HepG2 (cell line): ENCODE measurements around the gene SFXN1. TPM values are rescaled to one million over a fixed set of nuclear protein-coding genes. Genes with fewer than 3 reads are reported as not detected.
A peak's percentile ranks its signal among the peaks of the same experiment; 100 is the strongest.

Source experiments
- DBP ChIP-seq: sonication (generic); formaldehyde crosslinking; IDR thresholded peaks from 2 replicates; pipeline ENCODE4 v1.4.0; 2020; ENCODE audit warnings: missing genetic modification reagents; ENCODE audit errors: not compliant biosample characterization
- DNMT1 ChIP-seq: sonication (generic); formaldehyde crosslinking; IDR thresholded peaks from 2 replicates; pipeline ENCODE4 v1.5.1; 2020; ENCODE audit warnings: mild to moderate bottlenecking, missing genetic modification reagents
- EHMT2 ChIP-seq: fragments of 200-600 bp; sonication (generic); IDR thresholded peaks from 2 replicates; pipeline ENCODE4 v1.7.0; 2017; ENCODE audit warnings: antibody characterized with exemption, low read depth, low read length, borderline replicate concordance
- GATA4 ChIP-seq: sonication (generic); IDR thresholded peaks from 2 replicates; pipeline ENCODE4 v1.6.1; 2016; ENCODE audit warnings: antibody characterized with exemption, low read depth, borderline replicate concordance
- KAT2B ChIP-seq: fragments of 150-350 bp; IDR thresholded peaks from 2 replicates; pipeline ENCODE4 v1.6.1; 2014; ENCODE audit warnings: low read depth, low read length, borderline replicate concordance
- KLF9 ChIP-seq: IDR thresholded peaks from 2 replicates; pipeline ENCODE4 v1.6.1; 2016; ENCODE audit warnings: low read depth
- NCOA5 ChIP-seq: sonication (generic); formaldehyde crosslinking; IDR thresholded peaks from 2 replicates; pipeline ENCODE4 v1.4.0; 2020; ENCODE audit warnings: missing genetic modification reagents
- SIN3B ChIP-seq: fragments of 150-350 bp; IDR thresholded peaks from 2 replicates; pipeline ENCODE4 v1.6.1; 2014; ENCODE audit warnings: low read length
- SOX5 ChIP-seq: IDR thresholded peaks from 2 replicates; pipeline ENCODE4 v1.6.1; 2016; ENCODE audit warnings: borderline replicate concordance
- SPEN ChIP-seq: sonication (generic); formaldehyde crosslinking; IDR thresholded peaks from 2 replicates; pipeline ENCODE4 v1.5.1; 2020; ENCODE audit warnings: low read depth, mild to moderate bottlenecking, missing genetic modification reagents
- ZBTB37 ChIP-seq: sonication (generic); formaldehyde crosslinking; IDR thresholded peaks from 2 replicates; pipeline ENCODE4 v1.4.0; 2020; ENCODE audit warnings: mild to moderate bottlenecking, missing genetic modification reagents
- ZMYM3 ChIP-seq: sonication (generic); formaldehyde crosslinking; IDR thresholded peaks from 2 replicates; pipeline ENCODE4 v1.5.1; 2020; ENCODE audit warnings: mild to moderate bottlenecking, missing genetic modification reagents
- ZNF124 ChIP-seq: sonication (generic); formaldehyde crosslinking; IDR thresholded peaks from 2 replicates; pipeline ENCODE4 v1.4.0; 2020; ENCODE audit warnings: missing genetic modification reagents
- ZNF224 ChIP-seq: sonication (generic); formaldehyde crosslinking; IDR thresholded peaks from 2 replicates; pipeline ENCODE4 v1.5.0; 2020; ENCODE audit warnings: mild to moderate bottlenecking, missing genetic modification reagents
- ZNF441 ChIP-seq: sonication (generic); formaldehyde crosslinking; IDR thresholded peaks from 2 replicates; pipeline ENCODE4 v1.7.0; 2021; ENCODE audit warnings: missing genetic modification reagents, borderline replicate concordance
- ZNF570 ChIP-seq: sonication (generic); formaldehyde crosslinking; IDR thresholded peaks from 2 replicates; pipeline ENCODE4 v1.4.0; 2020; ENCODE audit warnings: mild to moderate bottlenecking, missing genetic modification reagents, borderline replicate concordance
- ZNF615 ChIP-seq: sonication (generic); formaldehyde crosslinking; IDR thresholded peaks from 2 replicates; pipeline ENCODE4 v1.5.0; 2020; ENCODE audit warnings: mild to moderate bottlenecking, missing genetic modification reagents, borderline replicate concordance
- ZNF674 ChIP-seq: sonication (generic); formaldehyde crosslinking; IDR thresholded peaks from 2 replicates; pipeline ENCODE4 v1.5.0; 2020; ENCODE audit warnings: low read depth, mild to moderate bottlenecking, missing genetic modification reagents
- ZNF749 ChIP-seq: sonication (generic); formaldehyde crosslinking; IDR thresholded peaks from 2 replicates; pipeline ENCODE4 v1.8.0; 2022; ENCODE audit warnings: mild to moderate bottlenecking, missing genetic modification reagents, moderate library complexity, borderline replicate concordance
- ZNF781 ChIP-seq: sonication (generic); formaldehyde crosslinking; IDR thresholded peaks from 2 replicates; pipeline ENCODE4 v1.5.1; 2020; ENCODE audit warnings: borderline replicate concordance, mild to moderate bottlenecking, missing genetic modification reagents; ENCODE audit errors: not compliant biosample characterization
- polyA plus RNA-seq, 8 experiments: library from polyadenylated mRNA; depleted of rRNA in 3 of 8; stranded (reverse) in 7 of 8; unstranded in 1 of 8; fragments of >200 nt; fragmentation: Illumina TruSeq in 4 of 8; extraction: Trizol in 4 of 8; gene quantifications; 2 replicates each; pipeline versions ENCODE4 v1.2.1 to v1.2.3, GENCODE V29; 2011 to 2016; ENCODE audit warnings: low read depth in 4 of 8, missing spikeins in 1 of 8, mixed read lengths in 1 of 8; ENCODE audit not compliant: insufficient read depth in 1 of 8
- total RNA-seq, 5 experiments: library from RNA; depleted of rRNA; stranded (reverse); fragments of >200 nt; fragmentation: Illumina TruSeq; extraction: Trizol; gene quantifications; 2 replicates each; pipeline ENCODE4 v1.2.3, GENCODE V29; 2016; ENCODE audit warnings: low read depth in 1 of 5
- TF ChIP-seq, protein P1 (sequence below): sonication (generic); formaldehyde crosslinking; IDR thresholded peaks from 2 replicates; pipeline ENCODE4 v1.4.0; 2020; ENCODE audit warnings: missing genetic modification reagents, borderline replicate concordance
- TF ChIP-seq, protein P2 (sequence below): sonication (generic); formaldehyde crosslinking; IDR thresholded peaks from 2 replicates; pipeline ENCODE4 v1.5.0; 2020; ENCODE audit warnings: missing genetic modification reagents
- TF ChIP-seq, protein P3 (sequence below): sonication (generic); formaldehyde crosslinking; IDR thresholded peaks from 2 replicates; pipeline ENCODE4 v1.4.0; 2020; ENCODE audit warnings: mild to moderate bottlenecking, missing genetic modification reagents

SFXN1 gene
- total and polyA plus RNA-seq, 2 of the 13 experiments (the other 11 are each of a cell fraction or from before 2014, with no cell fraction given): 122 to 135 TPM

DNA sequence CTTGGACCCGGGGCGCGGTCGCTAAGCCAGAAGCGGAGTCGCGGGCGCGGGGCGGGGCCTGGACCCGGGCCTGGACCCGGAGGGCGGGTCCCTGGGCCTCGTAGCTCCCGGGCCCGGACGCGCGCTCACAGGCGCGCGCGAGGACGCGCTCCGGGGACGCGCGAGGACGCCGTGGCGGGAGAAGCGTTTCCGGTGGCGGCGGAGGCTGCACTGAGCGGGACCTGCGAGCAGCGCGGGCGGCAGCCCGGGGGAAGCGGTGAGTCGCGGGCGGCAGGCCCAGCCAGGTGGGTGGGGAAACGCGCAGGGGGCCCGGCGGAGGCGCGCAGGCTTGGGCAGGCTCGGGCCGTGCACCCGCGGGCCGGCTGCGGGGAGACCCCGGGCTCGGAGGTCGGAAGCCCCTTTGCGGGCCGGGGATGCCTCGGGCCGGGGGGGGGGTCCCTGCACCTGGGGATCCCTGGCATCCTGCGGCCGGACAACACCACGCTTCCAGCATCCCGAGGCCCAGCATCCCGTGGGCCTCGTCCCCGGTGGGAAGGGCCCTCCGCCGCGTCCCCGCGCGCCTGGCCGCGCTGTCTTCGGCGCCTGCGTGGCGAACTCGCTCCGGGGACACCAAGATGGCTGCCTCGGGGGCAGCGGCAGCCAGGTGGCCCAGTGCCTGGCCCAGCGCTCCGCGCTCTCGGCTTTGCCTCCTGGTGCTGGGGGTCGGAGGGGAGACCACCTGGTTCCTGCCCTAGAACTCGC lies at the start of gene SFXN1 (continued):
- TF ChIP-seq, protein P1, sequence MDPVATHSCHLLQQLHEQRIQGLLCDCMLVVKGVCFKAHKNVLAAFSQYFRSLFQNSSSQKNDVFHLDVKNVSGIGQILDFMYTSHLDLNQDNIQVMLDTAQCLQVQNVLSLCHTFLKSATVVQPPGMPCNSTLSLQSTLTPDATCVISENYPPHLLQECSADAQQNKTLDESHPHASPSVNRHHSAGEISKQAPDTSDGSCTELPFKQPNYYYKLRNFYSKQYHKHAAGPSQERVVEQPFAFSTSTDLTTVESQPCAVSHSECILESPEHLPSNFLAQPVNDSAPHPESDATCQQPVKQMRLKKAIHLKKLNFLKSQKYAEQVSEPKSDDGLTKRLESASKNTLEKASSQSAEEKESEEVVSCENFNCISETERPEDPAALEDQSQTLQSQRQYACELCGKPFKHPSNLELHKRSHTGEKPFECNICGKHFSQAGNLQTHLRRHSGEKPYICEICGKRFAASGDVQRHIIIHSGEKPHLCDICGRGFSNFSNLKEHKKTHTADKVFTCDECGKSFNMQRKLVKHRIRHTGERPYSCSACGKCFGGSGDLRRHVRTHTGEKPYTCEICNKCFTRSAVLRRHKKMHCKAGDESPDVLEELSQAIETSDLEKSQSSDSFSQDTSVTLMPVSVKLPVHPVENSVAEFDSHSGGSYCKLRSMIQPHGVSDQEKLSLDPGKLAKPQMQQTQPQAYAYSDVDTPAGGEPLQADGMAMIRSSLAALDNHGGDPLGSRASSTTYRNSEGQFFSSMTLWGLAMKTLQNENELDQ (CRISPR knock-in tag): no peak
- TF ChIP-seq ZNF570 (CRISPR knock-in tag) (no peak), SIN3B (no peak), ZNF674 (no peak), ZNF441 (CRISPR knock-in tag) (no peak; the same call in 1 of the 2 replicates), ZNF124 (CRISPR knock-in tag) (no peak), ZMYM3 (CRISPR knock-in tag) (no peak), EHMT2 (no peak), GATA4 (no peak), ZNF224 (CRISPR knock-in tag) (no peak; the same call in 1 of the 2 replicates), KAT2B (no peak), SPEN (CRISPR knock-in tag) (no peak; the same call in 1 of the 2 replicates), ZNF749 (peak; percentile 12; the same call in 1 of the 2 replicates), DNMT1 (no peak), DBP (CRISPR knock-in tag) (no peak), KLF9 (CRISPR knock-in tag) (no peak), NCOA5 (CRISPR knock-in tag) (no peak), ZNF781 (CRISPR knock-in tag) (no peak), SOX5 (CRISPR knock-in tag) (no peak), ZBTB37 (CRISPR knock-in tag) (no peak), ZNF615 (CRISPR knock-in tag) (no peak)
- TF ChIP-seq, protein P2, sequence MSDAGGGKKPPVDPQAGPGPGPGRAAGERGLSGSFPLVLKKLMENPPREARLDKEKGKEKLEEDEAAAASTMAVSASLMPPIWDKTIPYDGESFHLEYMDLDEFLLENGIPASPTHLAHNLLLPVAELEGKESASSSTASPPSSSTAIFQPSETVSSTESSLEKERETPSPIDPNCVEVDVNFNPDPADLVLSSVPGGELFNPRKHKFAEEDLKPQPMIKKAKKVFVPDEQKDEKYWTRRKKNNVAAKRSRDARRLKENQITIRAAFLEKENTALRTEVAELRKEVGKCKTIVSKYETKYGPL (CRISPR knock-in tag): no peak
- TF ChIP-seq, protein P3, sequence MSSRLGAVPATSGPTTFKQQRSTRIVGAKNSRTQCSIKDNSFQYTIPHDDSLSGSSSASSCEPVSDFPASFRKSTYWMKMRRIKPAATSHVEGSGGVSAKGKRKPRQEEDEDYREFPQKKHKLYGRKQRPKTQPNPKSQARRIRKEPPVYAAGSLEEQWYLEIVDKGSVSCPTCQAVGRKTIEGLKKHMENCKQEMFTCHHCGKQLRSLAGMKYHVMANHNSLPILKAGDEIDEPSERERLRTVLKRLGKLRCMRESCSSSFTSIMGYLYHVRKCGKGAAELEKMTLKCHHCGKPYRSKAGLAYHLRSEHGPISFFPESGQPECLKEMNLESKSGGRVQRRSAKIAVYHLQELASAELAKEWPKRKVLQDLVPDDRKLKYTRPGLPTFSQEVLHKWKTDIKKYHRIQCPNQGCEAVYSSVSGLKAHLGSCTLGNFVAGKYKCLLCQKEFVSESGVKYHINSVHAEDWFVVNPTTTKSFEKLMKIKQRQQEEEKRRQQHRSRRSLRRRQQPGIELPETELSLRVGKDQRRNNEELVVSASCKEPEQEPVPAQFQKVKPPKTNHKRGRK (CRISPR knock-in tag): no peak
